Activated gamma-delta T cell treated with anti-CD3 and anti-CD28 coated beads, Interleukin-2, amount 50 U/mL, for 16 hours (primary cell): Measurements from ENCODE around the gene ADAMTS18.
"Not testable (repeated sequence)": the region's sequence is repeated elsewhere in the genome, so short reads cannot be mapped to it uniquely, and the experiment has no call there.

Experiments
- DNase-seq: peaks from one replicate; pipeline ENCODE4 v3.0.0-alpha.2; 2020; ENCODE audit warnings: low read depth

The ADAMTS18 gene

DNA sequence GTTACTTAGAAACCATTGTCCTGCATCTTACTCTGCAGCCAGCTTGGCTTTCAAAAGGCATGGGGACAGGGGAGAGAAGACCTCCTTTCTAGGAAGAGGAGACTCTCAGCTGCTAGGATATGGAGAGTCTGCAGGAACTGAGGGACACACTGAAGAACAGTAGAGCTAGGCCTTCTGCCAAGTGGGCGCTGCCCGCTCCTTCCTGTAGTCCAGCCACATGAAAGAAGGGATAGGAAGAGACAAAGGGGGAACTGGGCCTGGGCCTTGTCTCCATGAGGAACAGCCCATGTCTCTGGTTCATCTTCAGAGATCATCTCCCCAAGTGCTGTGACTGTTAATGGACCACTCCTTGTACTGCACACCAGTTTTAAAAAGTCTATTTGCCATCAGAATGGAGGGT, 157.3 kb downstream of the ADAMTS18 start:
- DNase-seq = no peak

DNA sequence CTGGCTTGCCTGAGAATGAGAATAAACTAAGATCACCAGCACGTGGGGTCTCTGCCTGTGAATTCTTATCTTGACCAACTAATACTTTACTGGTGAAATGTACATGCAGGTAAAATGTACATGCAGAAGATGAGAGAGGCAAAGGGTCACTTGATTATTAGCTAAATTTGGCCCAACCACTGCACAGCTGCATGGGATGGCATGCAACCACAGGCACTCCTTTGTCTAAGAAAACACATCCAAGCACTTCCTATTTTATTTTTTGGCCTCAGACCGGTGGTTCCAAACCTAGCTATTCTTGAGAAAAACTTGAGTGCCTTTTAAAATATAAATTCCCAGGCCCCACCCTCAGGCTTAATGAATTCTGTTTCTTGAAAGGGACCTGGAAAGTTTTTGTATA, 157.7 kb downstream of the ADAMTS18 start:
- DNase-seq = no peak

DNA sequence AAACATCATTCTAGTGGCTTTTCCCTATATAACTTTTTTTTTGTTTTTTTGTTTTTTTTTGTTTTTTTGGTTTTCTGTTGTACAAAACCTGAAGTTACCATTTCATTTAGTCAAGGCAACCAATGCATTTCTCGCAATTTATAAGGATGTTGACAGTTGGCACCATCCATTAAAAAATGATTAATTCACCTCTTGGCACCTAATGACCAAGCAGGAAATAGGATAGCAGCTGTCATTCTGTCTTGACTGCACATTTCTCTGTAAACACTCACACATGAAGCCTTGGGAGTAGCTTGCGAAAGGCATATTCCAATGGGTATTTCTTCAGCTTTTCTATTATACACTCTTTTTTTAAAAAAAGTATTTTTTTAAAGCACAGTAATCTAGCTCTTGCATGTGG, 158.2 kb downstream of the ADAMTS18 start:
- DNase-seq = no peak

DNA sequence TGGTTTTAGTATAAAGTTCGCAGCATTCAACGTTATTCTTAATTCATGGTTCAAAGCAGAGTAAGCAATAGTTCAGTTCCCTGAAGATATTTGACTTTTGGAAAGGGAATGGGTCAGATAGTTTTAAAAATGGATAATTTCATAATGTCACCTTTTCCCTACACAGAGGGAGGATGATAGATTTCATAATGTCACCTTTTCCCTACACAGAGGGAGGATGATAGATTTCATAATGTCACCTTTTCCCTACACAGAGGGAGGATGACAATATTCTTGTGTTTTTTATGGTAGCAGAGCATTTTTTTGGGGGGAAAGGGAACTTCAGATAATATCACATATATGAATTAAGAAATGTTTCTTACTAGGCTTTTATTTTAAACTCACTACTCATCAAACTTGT, 159.5 kb downstream of the ADAMTS18 start:
- not testable (repeated sequence) for DNase-seq

DNA sequence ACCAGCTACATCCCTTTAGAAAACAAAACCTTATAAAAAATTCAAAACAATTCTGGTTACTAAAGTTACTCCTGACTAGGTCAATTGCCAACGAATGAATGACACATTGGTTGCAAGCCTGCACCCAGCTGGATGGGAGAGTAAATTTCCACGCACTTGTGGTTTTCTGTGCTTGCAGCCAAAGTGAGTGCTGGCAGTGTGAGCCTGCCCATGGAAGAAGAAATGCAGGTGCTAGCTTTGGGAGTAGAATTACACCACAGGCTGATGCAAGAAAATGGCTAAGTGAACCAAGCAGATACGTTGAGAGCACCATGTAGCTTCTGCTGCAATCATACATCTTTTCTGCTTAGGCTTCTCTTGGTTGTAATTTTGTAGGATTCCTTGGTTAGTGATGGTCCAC, 161.0 kb downstream of the ADAMTS18 start:
- no peak for DNase-seq

DNA sequence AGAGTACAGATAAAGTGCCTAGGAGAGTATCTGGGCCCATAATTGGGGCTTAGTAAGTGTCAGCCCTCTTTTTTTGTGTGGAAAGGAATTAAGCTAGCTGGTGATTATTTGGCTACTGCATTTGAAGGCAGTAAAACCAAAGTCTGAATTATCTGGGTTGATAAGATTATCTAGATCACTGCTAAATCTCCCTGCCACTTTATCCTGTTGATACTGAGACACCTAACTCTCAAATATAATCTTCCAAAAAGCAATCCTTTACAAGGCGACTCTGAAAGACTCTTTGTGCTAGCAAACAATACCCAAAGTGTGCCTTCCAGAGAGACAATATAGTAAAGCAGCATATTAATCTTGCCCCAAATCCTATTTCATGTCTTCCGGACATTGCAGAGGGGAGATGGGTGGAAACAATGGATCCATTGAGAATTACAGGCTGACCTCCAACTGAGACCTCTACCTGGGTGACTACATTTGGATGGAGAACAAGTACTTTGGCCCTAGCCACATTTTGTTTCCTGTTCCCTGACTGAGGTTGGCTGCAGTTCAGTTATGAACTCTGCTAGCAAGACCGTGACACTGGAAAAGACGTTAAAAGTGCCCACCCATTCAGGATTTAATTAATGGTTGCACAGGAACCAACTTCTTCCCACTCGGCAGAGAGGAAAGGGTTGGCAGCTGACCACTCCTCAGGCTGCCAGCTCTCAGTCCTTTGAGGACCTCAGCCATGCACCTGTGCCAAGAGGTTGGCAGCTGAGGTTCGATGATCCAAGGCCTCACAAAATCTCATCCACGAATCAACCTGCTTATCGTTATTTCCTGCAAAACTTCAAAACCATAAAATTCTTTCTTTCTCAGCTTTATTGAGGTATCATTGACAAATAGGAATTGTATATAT, 163.1 kb downstream of the ADAMTS18 start:
- no peak for DNase-seq

DNA sequence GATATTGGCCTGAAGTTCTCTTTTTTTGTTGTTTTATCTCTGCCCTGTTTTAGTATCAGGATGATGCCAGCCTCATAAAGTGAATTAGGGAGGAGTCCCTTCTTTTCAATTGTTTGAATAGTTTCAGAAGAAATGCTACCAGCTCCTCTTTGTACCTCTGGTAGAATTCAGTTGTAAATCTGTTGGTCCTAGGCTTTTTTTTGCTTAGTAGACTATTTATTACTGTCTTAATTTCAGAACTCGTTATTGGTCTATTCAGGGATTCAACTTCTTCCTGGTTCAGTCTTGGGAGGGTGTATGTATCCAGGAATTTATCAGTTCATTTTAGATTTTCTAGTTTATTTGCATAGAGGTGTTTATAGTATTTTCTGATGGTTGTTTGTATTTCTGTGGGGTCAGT, 168.6 kb downstream of the ADAMTS18 start:
- not testable (repeated sequence) for DNase-seq

DNA sequence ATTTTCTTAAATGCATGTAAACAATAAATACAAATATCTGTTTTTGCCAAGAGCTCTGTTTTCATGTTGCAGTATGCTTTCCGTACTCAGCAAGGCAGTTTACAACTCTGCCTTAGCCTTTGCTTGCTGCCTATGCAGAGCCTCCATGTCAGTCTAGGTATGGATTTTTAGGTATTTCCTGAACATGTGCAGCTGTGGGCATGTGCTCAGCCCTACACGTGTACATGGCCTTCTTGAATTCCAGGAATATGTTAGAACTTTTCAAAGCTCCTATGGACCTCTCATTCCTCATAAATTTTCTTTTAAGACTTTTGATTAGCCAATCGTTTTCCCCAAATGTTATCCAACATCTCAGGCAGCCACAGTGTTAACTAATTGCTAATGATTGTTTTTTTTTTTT, 171.9 kb downstream of the ADAMTS18 start:
- DNase-seq = no peak

DNA sequence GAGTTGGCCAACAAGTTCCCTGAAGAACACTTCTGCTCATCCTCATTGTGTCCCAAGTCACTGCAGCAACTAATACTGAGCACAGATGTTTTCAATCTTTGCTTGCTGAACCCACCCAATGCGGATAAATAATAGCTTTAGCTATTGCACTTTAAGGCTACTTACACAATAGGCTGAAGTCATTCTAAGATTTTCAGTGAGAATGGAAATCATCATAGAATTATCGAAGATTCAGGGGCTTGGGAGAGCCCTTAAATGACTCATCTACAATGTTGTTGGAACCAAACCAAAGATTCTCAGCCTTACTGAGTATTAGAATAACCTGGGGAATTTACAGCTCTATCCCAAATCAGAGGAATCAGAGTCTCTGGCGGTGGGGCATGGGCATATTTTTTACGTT, 184.4 kb downstream of the ADAMTS18 start:
- no peak for DNase-seq

DNA sequence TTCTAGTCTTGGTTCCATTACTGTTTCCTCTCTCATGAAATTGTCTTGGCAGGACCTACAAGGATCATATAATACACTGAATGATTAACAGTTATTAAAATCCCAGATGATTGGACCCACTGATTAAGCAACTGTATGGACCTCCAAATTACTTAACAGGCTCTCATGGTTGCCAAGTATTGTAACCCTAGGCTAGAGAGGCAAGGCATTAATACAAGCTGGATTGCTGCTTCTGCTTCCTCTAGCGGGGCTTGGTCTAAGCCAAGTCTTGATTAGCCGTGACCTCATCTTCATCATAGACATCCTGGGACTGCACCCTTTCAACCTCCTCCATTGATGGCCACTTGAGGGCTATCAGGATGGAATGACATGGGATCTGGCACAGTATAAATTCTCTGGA, 188.7 kb downstream of the ADAMTS18 start:
- no peak for DNase-seq

DNA sequence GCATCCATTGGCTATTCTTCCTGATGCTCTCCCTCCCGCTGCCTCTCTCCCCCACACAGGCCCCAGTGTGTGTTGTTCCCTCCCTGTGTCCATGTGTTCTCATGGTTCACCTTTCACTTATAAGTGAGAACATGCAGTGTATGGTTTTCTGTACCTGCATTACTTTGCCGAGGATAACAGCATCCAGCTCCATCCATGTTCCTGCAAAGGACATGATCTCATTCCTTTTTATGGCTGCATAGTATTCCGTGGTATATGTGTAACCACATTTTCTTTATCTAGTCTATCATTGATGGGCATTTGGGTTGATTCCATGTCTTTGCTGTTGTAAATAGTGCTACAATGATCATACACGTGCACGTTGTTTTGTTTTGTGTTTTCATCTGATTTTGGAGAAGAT, 192.4 kb downstream of the ADAMTS18 start:
- not testable (repeated sequence) for DNase-seq

DNA sequence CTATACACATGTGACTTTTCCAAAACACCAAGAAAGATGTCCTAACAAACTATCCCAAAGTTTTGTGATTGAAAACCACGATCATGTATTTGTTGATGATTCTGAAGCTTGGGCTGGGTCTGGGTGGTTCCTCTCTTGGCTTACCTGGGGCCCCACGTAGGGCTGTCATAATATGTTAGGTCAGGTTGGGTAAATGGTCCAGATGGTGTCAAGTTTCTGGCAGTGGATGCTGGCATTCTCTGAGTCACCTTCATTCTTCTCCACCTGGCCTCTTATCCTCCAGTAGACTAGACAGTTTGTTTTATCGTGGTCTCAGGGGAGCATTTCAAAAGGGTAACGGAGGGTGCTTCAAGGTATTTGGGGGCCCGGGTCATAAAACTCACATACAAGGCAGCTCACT, 196.2 kb downstream of the ADAMTS18 start:
- no peak for DNase-seq

DNA sequence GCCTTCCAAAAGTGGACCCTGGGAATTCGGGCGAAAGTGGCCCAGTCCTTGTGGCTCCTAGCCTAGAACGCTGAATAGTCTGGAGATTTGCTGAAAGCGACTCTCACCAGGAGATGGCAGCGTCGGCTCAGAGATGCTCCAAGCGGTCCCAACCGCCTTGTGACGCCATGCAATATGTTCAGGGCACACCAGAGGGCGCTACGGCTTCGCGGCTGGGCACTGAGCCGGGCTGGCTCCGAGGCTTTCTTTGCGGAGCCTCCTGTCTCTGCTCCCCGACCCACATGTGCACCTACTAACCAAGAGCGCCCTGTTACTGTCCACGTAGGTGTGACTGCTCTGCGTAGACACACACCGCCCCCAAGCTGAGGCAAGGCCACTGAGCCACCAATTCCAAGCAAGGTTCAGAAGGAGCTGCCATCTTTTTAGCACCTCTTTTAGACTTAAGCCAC, 198.7 kb downstream of the ADAMTS18 start:
- peak; percentile 81 for DNase-seq

DNA sequence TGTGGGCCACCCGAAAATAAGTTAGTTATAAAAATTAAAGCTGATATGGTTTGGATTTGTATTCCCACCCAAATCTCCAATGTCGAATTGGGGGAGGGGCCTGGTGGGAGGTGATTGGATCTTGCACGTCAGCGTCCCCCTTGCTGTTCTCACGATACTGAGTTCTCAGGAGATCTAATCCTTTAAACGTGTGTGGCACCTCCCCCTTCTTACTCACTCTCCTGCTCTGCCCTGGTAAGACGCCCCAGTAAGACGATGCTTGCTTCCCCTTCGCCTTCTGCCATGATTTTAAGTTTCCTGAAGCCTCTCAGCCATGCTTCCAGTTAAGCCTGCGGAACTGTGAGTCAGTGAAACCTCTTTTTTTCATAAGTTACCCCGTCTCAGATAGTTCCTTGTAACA, 200.2 kb downstream of the ADAMTS18 start:
- DNase-seq = no peak

DNA sequence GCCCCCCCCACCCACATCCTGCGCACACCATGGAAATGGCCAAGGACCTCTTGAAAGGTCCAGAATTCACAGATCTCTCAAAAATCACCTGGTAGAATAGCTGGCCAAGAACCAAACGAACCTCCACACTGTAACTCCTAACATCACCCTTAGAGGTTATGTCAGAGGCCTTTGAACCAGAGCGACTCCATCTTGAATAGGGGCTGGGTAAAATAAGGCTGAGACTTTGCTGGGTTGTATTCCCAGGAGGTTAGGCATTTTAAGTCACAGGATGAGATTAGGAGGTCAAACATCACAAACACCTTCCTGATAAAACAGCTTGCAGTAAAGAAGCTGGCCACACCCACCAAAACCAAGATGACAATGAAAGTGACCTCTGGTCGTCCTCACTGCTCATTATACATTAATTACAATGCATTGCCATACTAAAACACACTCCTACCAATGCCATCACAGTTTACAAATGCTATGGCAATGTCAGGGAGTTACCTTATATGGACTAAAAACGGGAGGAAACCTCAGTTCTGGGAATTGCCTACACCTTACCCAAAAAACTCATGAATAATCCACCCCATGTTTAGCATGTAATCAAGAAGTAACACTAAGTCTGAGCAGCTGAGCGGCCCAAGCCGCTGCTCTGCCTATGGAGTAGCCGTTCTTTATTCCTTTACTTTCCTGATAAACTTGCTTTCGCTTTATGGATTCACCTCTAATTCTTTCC, 200.9 kb downstream of the ADAMTS18 start:
- no peak for DNase-seq
